ENCODE results near the gene SLC10A7. TPM values are rescaled to one million over a fixed set of nuclear protein-coding genes. Genes with fewer than 3 reads are reported as not detected.

The SLC10A7 gene
- total and polyA plus RNA-seq, 9 of the 15 experiments (the other 6 are each of a cell fraction or from before 2014, with no cell fraction given), result 6.4 to 22.8 (median 16.1) TPM

- H3K9me1 ChIP-seq (ENCODE audit: control insufficient read depth, insufficient read depth, low read length), result no peaks in the 10 kb centered on the region
- ATAC-seq (no peak), DNase-seq (ENCODE audit: extremely low read depth in 1 of 4, low spot score in 3 of 4) (no peak), FAIRE-seq (no peak)
- no peaks in the 10 kb centered on the region; a peak in 1 of 5 replicates for H3K4me1 ChIP-seq (replicated peaks in 1 of 2; ENCODE audit: control insufficient read depth in 2 of 2, insufficient read depth in 2 of 2, low read length in 2 of 2)
- H3K36me3 ChIP-seq (ENCODE audit: control insufficient read depth, insufficient read depth, low read length), result no peaks in the 10 kb centered on the region
- WGBS (ENCODE audit: insufficient coverage, low coverage, missing lambda C conversion rate), result 22% methylated on average over 3 of the region's 3 CpGs
- H3K9me3 ChIP-seq (replicated peaks; ENCODE audit: control insufficient read depth, insufficient read depth, low read depth, low read length), result no peaks in the 10 kb centered on the region
- H3K79me2 ChIP-seq (ENCODE audit: control insufficient read depth, insufficient read depth, low read length), result no peaks in the 10 kb centered on the region
- H3K9ac ChIP-seq (ENCODE audit: insufficient read depth in 1 of 2, low read depth in 2 of 2, low read length in 2 of 2), result no peak overlapping the region
- intact Hi-C loops (cut with micrococcal nuclease) (no loop called here), in situ Hi-C loops (cut with MboI) (no loop called here)
- POLR2A ChIA-PET, result interaction anchor here (0.7 kb wide), 1 partner anchor 9 kb away, joined by 3 read pairs; no protein-coding TSS in a partner anchor
- TF ChIP-seq ZNF695 (CRISPR knock-in tag; IDR thresholded peaks at IDR 0.05) (no peak), PHF20 (IDR thresholded peaks at IDR 0.05; ENCODE audit: partially characterized antibody) (no peak), GTF2E2 (tag; IDR thresholded peaks at IDR 0.05) (no peak), E2F8 (IDR thresholded peaks at IDR 0.05; ENCODE audit: low read depth, partially characterized antibody) (no peak), STAT5B (CRISPR knock-in tag; IDR thresholded peaks at IDR 0.05) (no peak), ZNF76 (CRISPR knock-in tag; IDR thresholded peaks at IDR 0.05; ENCODE audit: borderline replicate concordance) (no peak), SMARCC2 (IDR thresholded peaks at IDR 0.05; ENCODE audit: low read depth) (no peak), IRF1 (CRISPR knock-in tag; IDR thresholded peaks at IDR 0.05; ENCODE audit: borderline replicate concordance) (no peak), FOS (IDR thresholded peaks at IDR 0.05; ENCODE audit: extremely low read depth, insufficient read length) (no peak), BRCA1 (IDR thresholded peaks at IDR 0.05) (no peak), BRCA1 (CRISPR knock-in tag; IDR thresholded peaks at IDR 0.05) (no peak)
- TF ChIP-seq, protein P1, sequence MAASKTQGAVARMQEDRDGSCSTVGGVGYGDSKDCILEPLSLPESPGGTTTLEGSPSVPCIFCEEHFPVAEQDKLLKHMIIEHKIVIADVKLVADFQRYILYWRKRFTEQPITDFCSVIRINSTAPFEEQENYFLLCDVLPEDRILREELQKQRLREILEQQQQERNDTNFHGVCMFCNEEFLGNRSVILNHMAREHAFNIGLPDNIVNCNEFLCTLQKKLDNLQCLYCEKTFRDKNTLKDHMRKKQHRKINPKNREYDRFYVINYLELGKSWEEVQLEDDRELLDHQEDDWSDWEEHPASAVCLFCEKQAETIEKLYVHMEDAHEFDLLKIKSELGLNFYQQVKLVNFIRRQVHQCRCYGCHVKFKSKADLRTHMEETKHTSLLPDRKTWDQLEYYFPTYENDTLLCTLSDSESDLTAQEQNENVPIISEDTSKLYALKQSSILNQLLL (CRISPR knock-in tag; IDR thresholded peaks at IDR 0.05; ENCODE audit: borderline replicate concordance), result no peak
- H3K4me3 ChIP-seq, result no peak overlapping the region
- CTCF ChIA-PET (ENCODE audit: low intra/inter-chr PET ratio), result no interaction called here
- H3K27ac ChIP-seq (ENCODE audit: extremely low read depth, low read depth, low read length), result no peak overlapping the region
- H3K27me3 ChIP-seq (ENCODE audit: control insufficient read depth in 2 of 2, insufficient read depth in 2 of 2, low read length in 2 of 2), result no peaks in the 10 kb centered on the region
- H2AFZ ChIP-seq (ENCODE audit: low read depth, low read length), result no peak overlapping the region
- H4K20me1 ChIP-seq (replicated peaks; ENCODE audit: control insufficient read depth, insufficient read depth, low read length), result no peaks in the 10 kb centered on the region
- no peak overlapping the region for H3K4me2 ChIP-seq (ENCODE audit: insufficient read depth, low read length)
- no TSS peak for BruUV-seq (replicated peaks)
These were observed 152.3 kb downstream of the SLC10A7 start for GRCh38 chr4:146369446-146369845.

All from K562 (cell line).